K562 (cell line): ENCODE data around the gene STUB1. TPM values are rescaled to one million over a fixed set of nuclear protein-coding genes. Genes with fewer than 3 reads are reported as not detected.
A peak's percentile ranks its signal among the peaks of the same experiment; 100 is the strongest.

Source experiments
- ATAC-seq: fragments of 200-7000 bp; cut with Tn5 transposase; 3 replicates; pipeline ENCODE4 v1.9.1; 2020; ENCODE audit warnings: moderate library complexity
- BruUV-seq: library from RNA; stranded (reverse); fragments of 400-500 nt; replicated peaks from 2 replicates; lab custom pipeline; 2021; lab: Mats Ljungman, UMichigan
- CTCF ChIA-PET: fragments of 300-600 bp; formaldehyde crosslinking; extraction: SDS; loops from one replicate; lab custom pipeline; 2021; ENCODE audit warnings: low intra/inter-chr PET ratio; lab: Yijun Ruan, JAX
- POLR2A ChIA-PET: fragments of 300-600, 350-650 bp; sonication (Branson Sonifier 250); formaldehyde crosslinking; extraction: SDS; loops from one replicate; lab custom pipeline; 2021; ENCODE audit warnings: antibody characterized with exemption, inconsistent platforms; lab: Yijun Ruan, JAX
- DNase-seq, 4 experiments: peaks; one replicate each; pipeline versions ENCODE4 v3.0.0 to v3.0.0-alpha.2; 2011 to 2018; ENCODE audit warnings: low spot score in 3 of 4, mixed read lengths in 3 of 4; ENCODE audit errors: extremely low read depth in 1 of 4
- FAIRE-seq: peaks from 2 replicates; lab custom pipeline; 2011; peaks lifted over from hg19 to GRCh38; lab: Jason Lieb, UNC
- H2AFZ ChIP-seq: 2 replicates; pipeline ENCODE4 v1.6.0; 2011; ENCODE audit warnings: low read depth, low read length, control low read depth, inconsistent platforms
- H3K27ac ChIP-seq: fragments of 200-600 bp; 3 replicates; pipeline ENCODE4 v1.8.0; 2011; ENCODE audit warnings: low read depth, mild to moderate bottlenecking, control low read depth, inconsistent platforms, low read length, moderate library complexity, mixed read lengths; ENCODE audit errors: extremely low read depth
- H3K27me3 ChIP-seq, 2 experiments: fragments of 300-600 bp in 1 of 2; 2 replicates in 1 of 2; 3 replicates in 1 of 2; pipeline versions ENCODE4 v1.6.0 to v1.8.0; 2011; ENCODE audit warnings: inconsistent platforms in 2 of 2, low read length in 2 of 2, mild to moderate bottlenecking in 1 of 2, mixed read lengths in 1 of 2, moderate library complexity in 1 of 2; ENCODE audit not compliant: control insufficient read depth in 2 of 2, insufficient read depth in 2 of 2
- H3K36me3 ChIP-seq: fragments of 300-600 bp; 3 replicates; pipeline ENCODE4 v1.8.0; 2011; ENCODE audit warnings: mild to moderate bottlenecking, low read length, inconsistent platforms; ENCODE audit not compliant: control insufficient read depth, insufficient read depth
- H3K4me1 ChIP-seq, 2 experiments: fragments of 200-600 bp in 1 of 2; replicated peaks in 1 of 2; 2 replicates in 1 of 2; 3 replicates in 1 of 2; pipeline versions ENCODE4 v1.5.1 to v1.8.0; 2011; ENCODE audit warnings: inconsistent platforms in 2 of 2, low read length in 2 of 2, mild to moderate bottlenecking in 1 of 2, mixed read lengths in 1 of 2, moderate library complexity in 1 of 2; ENCODE audit not compliant: control insufficient read depth in 2 of 2, insufficient read depth in 2 of 2
- H3K4me2 ChIP-seq: 2 replicates; pipeline ENCODE4 v1.6.1; 2011; ENCODE audit warnings: low read length, control low read depth, inconsistent platforms, mixed read lengths; ENCODE audit not compliant: insufficient read depth
- H3K4me3 ChIP-seq: fragments of 200-600 bp; sonication (generic), shearing (Covaris generic); 2 replicates; pipeline ENCODE4 v1.5.1; 2016; ENCODE audit warnings: control low read depth, inconsistent platforms
- H3K79me2 ChIP-seq: fragments of 200-600 bp; 3 replicates; pipeline ENCODE4 v1.8.0; 2011; ENCODE audit warnings: low read length, inconsistent platforms; ENCODE audit not compliant: control insufficient read depth, insufficient read depth
- H3K9ac ChIP-seq, 2 experiments: 2 replicates each; pipeline versions ENCODE4 v1.6.0 to v1.6.1; 2011; ENCODE audit warnings: low read depth in 2 of 2, low read length in 2 of 2, control low read depth in 1 of 2, inconsistent platforms in 1 of 2, mild to moderate bottlenecking in 1 of 2, mixed read lengths in 1 of 2; ENCODE audit not compliant: insufficient read depth in 1 of 2
- H3K9me1 ChIP-seq: one replicate; pipeline ENCODE4 v1.6.0; 2011; ENCODE audit warnings: inconsistent platforms, mild to moderate bottlenecking, low read length, moderate library complexity; ENCODE audit not compliant: control insufficient read depth, insufficient read depth
- H3K9me3 ChIP-seq: replicated peaks from 2 replicates; pipeline ENCODE4 v1.5.1; 2011; ENCODE audit warnings: low read depth, low read length, inconsistent platforms; ENCODE audit not compliant: control insufficient read depth, insufficient read depth
- H4K20me1 ChIP-seq: replicated peaks from 2 replicates; pipeline ENCODE4 v1.6.1; 2011; ENCODE audit warnings: low read length, inconsistent platforms, mixed read lengths; ENCODE audit not compliant: control insufficient read depth, insufficient read depth
- BCOR ChIP-seq: fragments of 450-650 bp; IDR thresholded peaks from 2 replicates; pipeline ENCODE4 v1.6.1; 2016
- CHD1 ChIP-seq: fragments of 200-600 bp; sonication (generic); IDR thresholded peaks from one replicate; pipeline ENCODE4 v1.6.1; 2012; ENCODE audit warnings: mild to moderate bottlenecking, moderate library complexity, low read length, inconsistent platforms
- DNMT1 ChIP-seq: fragments of 450-650 bp; IDR thresholded peaks from 2 replicates; pipeline ENCODE4 v1.6.1; 2016; ENCODE audit warnings: antibody characterized with exemption, mild to moderate bottlenecking
- DPF2 ChIP-seq: fragments of 450-650 bp; IDR thresholded peaks from 2 replicates; pipeline ENCODE4 v1.6.1; 2016
- EWSR1 ChIP-seq: fragments of 450-650 bp; IDR thresholded peaks from 2 replicates; pipeline ENCODE4 v1.6.1; 2018; ENCODE audit warnings: borderline replicate concordance, mild to moderate bottlenecking, low read depth, moderate library complexity; ENCODE audit not compliant: partially characterized antibody
- KAT2B ChIP-seq: IDR thresholded peaks from one replicate; pipeline ENCODE4 v1.6.1; 2012; ENCODE audit warnings: low read depth, mild to moderate bottlenecking, control low read depth, inconsistent platforms, low read length, moderate library complexity
- MCM5 ChIP-seq: fragments of 450-650 bp; IDR thresholded peaks from 2 replicates; pipeline ENCODE4 v1.6.1; 2016; ENCODE audit warnings: low read depth
- NCOA4 ChIP-seq: fragments of 450-650 bp; IDR thresholded peaks from 2 replicates; pipeline ENCODE4 v1.6.1; 2018; ENCODE audit warnings: mild to moderate bottlenecking; ENCODE audit not compliant: partially characterized antibody
- NR2C1 ChIP-seq, 2 experiments: fragments of 450-650 bp; IDR thresholded peaks; 2 replicates each; pipeline ENCODE4 v1.6.1; 2017; ENCODE audit warnings: mild to moderate bottlenecking in 2 of 2, antibody characterized with exemption in 1 of 2, inconsistent platforms in 1 of 2, missing compliant biosample characterization in 1 of 2, missing genetic modification characterization in 1 of 2
- NR2C2 ChIP-seq, 2 experiments: fragments of 200-800 bp in 1 of 2; sonication (Bioruptor generic) in 1 of 2; sonication (generic) in 1 of 2; formaldehyde crosslinking in 1 of 2; IDR thresholded peaks; 2 replicates each; pipeline versions ENCODE4 v1.6.1 to v1.8.0; 2016 to 2022; ENCODE audit warnings: mild to moderate bottlenecking in 1 of 2, missing compliant biosample characterization in 1 of 2, missing genetic modification characterization in 1 of 2, missing genetic modification reagents in 1 of 2
- SRSF3 ChIP-seq: fragments of 200-400 bp; formaldehyde crosslinking; IDR thresholded peaks from 2 replicates; pipeline ENCODE4 v1.6.1; 2016; ENCODE audit warnings: mild to moderate bottlenecking, low read length, moderate library complexity; ENCODE audit not compliant: insufficient read depth
- SRSF9 ChIP-seq: fragments of 200-400 bp; formaldehyde crosslinking; IDR thresholded peaks from 2 replicates; pipeline ENCODE4 v1.6.1; 2017; ENCODE audit warnings: low read depth, low read length, borderline replicate concordance
- TAF1 ChIP-seq: IDR thresholded peaks from 2 replicates; pipeline ENCODE4 v1.6.1; 2011; ENCODE audit warnings: mild to moderate bottlenecking, low read length, moderate library complexity; ENCODE audit not compliant: insufficient read depth, control insufficient read depth, severe bottlenecking; ENCODE audit errors: extremely low read depth
- THRAP3 ChIP-seq: fragments of 450-650 bp; IDR thresholded peaks from 2 replicates; pipeline ENCODE4 v1.6.1; 2016; ENCODE audit warnings: mild to moderate bottlenecking, inconsistent platforms, borderline replicate concordance
- XRCC4 ChIP-seq: IDR thresholded peaks from one replicate; pipeline ENCODE4 v1.6.1; 2011; ENCODE audit not compliant: insufficient read depth, insufficient read length; ENCODE audit errors: extremely low read depth
- ZBTB1 ChIP-seq: sonication (generic); formaldehyde crosslinking; IDR thresholded peaks from 2 replicates; pipeline ENCODE4 v1.8.1; 2023; ENCODE audit warnings: missing genetic modification reagents, low read depth, mild to moderate bottlenecking, borderline replicate concordance
- ZNF121 ChIP-seq: sonication (generic); formaldehyde crosslinking; conservative IDR thresholded peaks from 2 replicates; pipeline ENCODE4 v1.8.0; 2022; ENCODE audit warnings: missing genetic modification reagents
- ZNF274 ChIP-seq: IDR thresholded peaks from 2 replicates; pipeline ENCODE4 v1.6.1; 2011; ENCODE audit warnings: low read depth, mild to moderate bottlenecking, low read length, moderate library complexity, borderline replicate concordance
- ZNF551 ChIP-seq: fragments of 250-450 bp; sonication (Bioruptor Pico); IDR thresholded peaks from 2 replicates; pipeline ENCODE4 v1.5.0; 2021; ENCODE audit warnings: mild to moderate bottlenecking, moderate library complexity
- ZNF57 ChIP-seq: fragments of 450-650 bp; formaldehyde crosslinking; IDR thresholded peaks from 2 replicates; pipeline ENCODE4 v1.4.0; 2020; ENCODE audit warnings: mild to moderate bottlenecking, moderate library complexity
- WGBS: fragments of 100-300 bp; shearing (Covaris generic); methylation state at CpG from one replicate; pipeline ENCODE4 v1.1.6; 2016; ENCODE audit warnings: low coverage, mixed read lengths; ENCODE audit not compliant: insufficient coverage; ENCODE audit errors: missing lambda C conversion rate; 5-methylcytosine and 5-hydroxymethylcytosine counted together
- in situ Hi-C: fragments of 300-500 bp; cut with MboI; formaldehyde crosslinking; loops from 4 replicates; pipeline ENCODE4 v1.15.0; 2018; ENCODE audit warnings: inconsistent platforms, mixed read lengths
- intact Hi-C: fragments of 100-400 bp; cut with micrococcal nuclease; formaldehyde crosslinking; loops from 2 replicates; pipeline ENCODE4 v1.14.2; 2022
- polyA plus RNA-seq, 8 experiments: library from polyadenylated mRNA; depleted of rRNA in 4 of 8; stranded (reverse) in 5 of 8; unstranded in 3 of 8; fragments of >200 nt; fragmentation: Nextera tagmentation in 2 of 8; fragmentation: Illumina TruSeq in 1 of 8; extraction: Ambion mirVana in 2 of 8; extraction: Trizol in 1 of 8; gene quantifications; 2 replicates each; pipeline versions ENCODE4 v1.2.1 to v1.2.3, GENCODE V29; 2011 to 2014; ENCODE audit warnings: inconsistent platforms in 1 of 8, missing spikeins in 1 of 8
- total RNA-seq, 7 experiments: library from RNA; depleted of rRNA in 6 of 7; stranded (reverse); fragments of >200 nt in 6 of 7; fragmentation: Illumina TruSeq in 2 of 7; extraction: Trizol in 2 of 7; gene quantifications; 2 replicates each; pipeline versions ENCODE4 v1.2.1 to v1.2.3, GENCODE V29; 2011 to 2021; ENCODE audit warnings: low replicate concordance in 1 of 7
- TF ChIP-seq, protein P1 (sequence below): fragments of 450-650 bp; formaldehyde crosslinking; IDR thresholded peaks from 2 replicates; pipeline ENCODE4 v1.4.0; 2020; ENCODE audit warnings: mild to moderate bottlenecking, moderate library complexity

The STUB1 gene
- total and polyA plus RNA-seq, 9 of the 15 experiments (the other 6 are each of a cell fraction or from before 2014, with no cell fraction given) = 10.6 to 251 (median 152) TPM

DNA sequence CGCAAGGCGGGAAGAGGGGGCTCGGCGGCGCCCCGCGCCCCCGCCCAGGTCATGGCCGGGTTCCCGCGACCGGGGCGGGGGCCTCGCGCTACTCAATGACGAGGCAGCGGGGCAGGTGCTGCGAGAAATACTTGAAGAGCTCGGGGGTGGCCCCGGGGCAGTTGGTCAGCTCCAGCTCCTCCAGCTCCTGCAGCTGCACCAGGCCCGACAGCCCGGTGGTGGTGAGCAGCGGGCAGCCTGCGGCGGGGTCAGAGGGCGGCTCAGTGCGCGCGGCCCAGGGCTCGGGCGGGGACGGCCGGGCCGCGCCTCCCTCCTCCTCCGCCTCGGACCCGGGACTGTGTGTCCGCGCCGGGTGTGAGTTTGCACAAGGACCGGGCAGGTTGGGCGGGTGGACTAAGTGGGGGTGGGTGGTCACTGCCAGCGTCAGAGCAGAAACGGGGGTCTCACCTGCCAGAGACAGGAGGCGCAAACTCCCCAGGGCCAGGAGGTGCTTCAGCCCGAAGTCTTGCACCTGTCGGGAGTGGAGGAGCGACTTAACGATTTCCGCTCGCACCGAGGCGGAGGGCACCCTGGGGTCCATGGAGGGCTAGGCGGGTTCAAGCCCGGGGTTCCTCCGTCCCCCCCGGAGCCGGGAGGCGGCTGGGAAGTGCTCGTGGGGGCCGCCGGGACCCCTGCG lies 14.1 kb downstream of the STUB1 start:
- WGBS = 10% methylated on average over 30 of the region's 64 CpGs
- H3K4me3 ChIP-seq = peak overlapping the region; percentile 45
- H3K9me3 ChIP-seq = no peaks in the 10 kb centered on the region
- FAIRE-seq (no peak), ATAC-seq (peak; percentile 51), DNase-seq (peak; percentile 43 to 48 (median 46))
- H3K36me3 ChIP-seq = peaks cover under 1% of the 10 kb centered on the region; the same call in 1 of the 3 replicates
- no TSS peak for BruUV-seq
- H3K4me1 ChIP-seq = peaks cover 9 to 64% of the 10 kb centered on the region in 2 experiments
- POLR2A ChIA-PET = interaction anchor here (0.6 to 1.2 kb wide), 2 partner anchors 14 to 21 kb away, joined by 3 to 4 read pairs; no protein-coding TSS in a partner anchor
- in situ Hi-C loops (no loop called here), intact Hi-C loops (no loop called here)
- peaks cover 2% of the 10 kb centered on the region for H3K9me1 ChIP-seq
- CTCF ChIA-PET = no interaction called here
- H3K27me3 ChIP-seq = peaks cover 6 to 12% of the 10 kb centered on the region in 2 experiments; a peak in 4 of 5 replicates
- no peaks in the 10 kb centered on the region for H4K20me1 ChIP-seq
- H3K9ac ChIP-seq = peak overlapping the region in 1 of 2 experiments; percentile 81; a peak in 2 of 4 replicates
- H3K27ac ChIP-seq = no peak overlapping the region
- 0 out of 2 replicates have a peak overlapping the region, but pooled peaks have one; percentile 40 for H2AFZ ChIP-seq
- peak overlapping the region; percentile 58; the same call in 1 of the 2 replicates for H3K4me2 ChIP-seq
- peaks cover 11% of the 10 kb centered on the region; the same call in 2 of the 3 replicates for H3K79me2 ChIP-seq
- TF ChIP-seq THRAP3 (no peak), DNMT1 (no peak), DPF2 (no peak), XRCC4 (no peak), TAF1 (no peak), NR2C1 (IDR thresholded peaks at IDR 0.05) (peak; percentile 33; the same call in 1 of the 2 replicates), NR2C1 (tag; IDR thresholded peaks at IDR 0.05) (peak; percentile 46; the same call in 1 of the 2 replicates), MCM5 (no peak), SRSF3 (no peak), NCOA4 (no peak), ZNF274 (no peak), ZBTB1 (CRISPR knock-in tag) (no peak), EWSR1 (no peak), CHD1 (peak; percentile 9), ZNF121 (CRISPR knock-in tag) (no peak), SRSF9 (no peak), BCOR (no peak), NR2C2 (CRISPR knock-in tag; IDR thresholded peaks at IDR 0.05) (peak; percentile 24; the same call in 1 of the 2 replicates), NR2C2 (tag; IDR thresholded peaks at IDR 0.05) (no peak; the same call in 1 of the 2 replicates), ZNF57 (CRISPR knock-in tag) (no peak), KAT2B (no peak), ZNF551 (CRISPR knock-in tag) (no peak)
- TF ChIP-seq, protein P1, sequence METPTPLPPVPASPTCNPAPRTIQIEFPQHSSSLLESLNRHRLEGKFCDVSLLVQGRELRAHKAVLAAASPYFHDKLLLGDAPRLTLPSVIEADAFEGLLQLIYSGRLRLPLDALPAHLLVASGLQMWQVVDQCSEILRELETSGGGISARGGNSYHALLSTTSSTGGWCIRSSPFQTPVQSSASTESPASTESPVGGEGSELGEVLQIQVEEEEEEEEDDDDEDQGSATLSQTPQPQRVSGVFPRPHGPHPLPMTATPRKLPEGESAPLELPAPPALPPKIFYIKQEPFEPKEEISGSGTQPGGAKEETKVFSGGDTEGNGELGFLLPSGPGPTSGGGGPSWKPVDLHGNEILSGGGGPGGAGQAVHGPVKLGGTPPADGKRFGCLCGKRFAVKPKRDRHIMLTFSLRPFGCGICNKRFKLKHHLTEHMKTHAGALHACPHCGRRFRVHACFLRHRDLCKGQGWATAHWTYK = no peak
